ENCODE results near the gene STEAP1.
"Not testable (repeated sequence)": the region's sequence is repeated elsewhere in the genome, so short reads cannot be mapped to it uniquely, and the experiment has no call there.

Gene STEAP1

GRCh38 chr7:90153943-90154771, at the start of gene STEAP1:
STEAP1 (plus strand) TSS chr7:90154469; CDS start chr7:90159789, 5,320 bp downstream.
- peak; percentile 79 for DNase-seq (ENCODE audit: low spot score)

GRCh38 chr7:90114972-90115371, 39.3 kb upstream of the STEAP1 start:
- DNase-seq (ENCODE audit: low spot score) = not testable (repeated sequence)

GRCh38 chr7:90118551-90119177, 35.6 kb upstream of the STEAP1 start:
- DNase-seq (ENCODE audit: low spot score) = not testable (repeated sequence)

- peak; percentile 49 for DNase-seq (ENCODE audit: low spot score)
These were observed 34.9 kb upstream of the STEAP1 start for GRCh38 chr7:90119178-90119971.

- not testable (repeated sequence) for DNase-seq (ENCODE audit: low spot score)
These were observed 34.1 kb upstream of the STEAP1 start for GRCh38 chr7:90120205-90120604.

GRCh38 chr7:90131746-90132145, 22.5 kb upstream of the STEAP1 start:
- DNase-seq (ENCODE audit: low spot score) = not testable (repeated sequence)

- DNase-seq (ENCODE audit: low spot score) = not testable (repeated sequence)
These were observed 6.9 kb upstream of the STEAP1 start for GRCh38 chr7:90147079-90147960.

GRCh38 chr7:90149428-90149827, 4.8 kb upstream of the STEAP1 start:
- not testable (repeated sequence) for DNase-seq (ENCODE audit: low spot score)

- DNase-seq (ENCODE audit: low spot score) = not testable (repeated sequence)
These were observed 2.4 kb upstream of the STEAP1 start for GRCh38 chr7:90151884-90152283.

GRCh38 chr7:90152642-90153253, 1.5 kb upstream of the STEAP1 start:
- DNase-seq (ENCODE audit: low spot score) = not testable (repeated sequence)

- no peak for DNase-seq (ENCODE audit: low spot score)
These were observed 937 bp downstream of the STEAP1 start for GRCh38 chr7:90155206-90155605.

- not testable (repeated sequence) for DNase-seq (ENCODE audit: low spot score)
These were observed 3.1 kb downstream of the STEAP1 start for GRCh38 chr7:90157331-90157730.

GRCh38 chr7:90157761-90158350, 3.6 kb downstream of the STEAP1 start:
- not testable (repeated sequence) for DNase-seq (ENCODE audit: low spot score)

GRCh38 chr7:90163534-90163933, 9.3 kb downstream of the STEAP1 start:
- no peak for DNase-seq (ENCODE audit: low spot score)

GRCh38 chr7:90165724-90166123, 11.5 kb downstream of the STEAP1 start:
- no peak for DNase-seq (ENCODE audit: low spot score)

GRCh38 chr7:90166153-90166552, 11.9 kb downstream of the STEAP1 start:
- no peak for DNase-seq (ENCODE audit: low spot score)

- no peak for DNase-seq (ENCODE audit: low spot score)
These were observed 13.1 kb downstream of the STEAP1 start for GRCh38 chr7:90167361-90167760.

GRCh38 chr7:90169891-90170290, 15.6 kb downstream of the STEAP1 start:
- DNase-seq (ENCODE audit: low spot score) = no peak

- DNase-seq (ENCODE audit: low spot score) = no peak
These were observed 17.9 kb downstream of the STEAP1 start for GRCh38 chr7:90172121-90172520.

- DNase-seq (ENCODE audit: low spot score) = no peak
These were observed 18.4 kb downstream of the STEAP1 start for GRCh38 chr7:90172624-90173023.
